Activated CD4-positive, alpha-beta T cell treated with anti-CD3 and anti-CD28 coated beads, Interleukin-2, Interleukin-6, amounts not matched to agents 100 ng/mL and 50 ng/mL, durations not matched to agents 16 hours and 8 hours (primary cell): ENCODE measurements around the gene DMAC2.
A peak's percentile ranks its signal among the peaks of the same experiment; 100 is the strongest.
"Not testable (repeated sequence)": the region's sequence is repeated elsewhere in the genome, so short reads cannot be mapped to it uniquely, and the experiment has no call there.

Experiments
- DNase-seq: peaks from one replicate; pipeline ENCODE4 v3.0.0-alpha.2; 2020

The DMAC2 gene

GRCh38 chr19:41442473-41443355, 3.0 kb upstream of the DMAC2 start, which contains the start of gene ERICH4:
TSS of gene ERICH4 (plus strand) at chr19:41443156. CDS start at chr19:41443170, 14 bp downstream.
- DNase-seq = no peak

GRCh38 chr19:41441321-41441945, 1.7 kb upstream of the DMAC2 start:
- no peak for DNase-seq

- DNase-seq = no peak
Measured at GRCh38 chr19:41437944-41438574, 1.7 kb downstream of the DMAC2 start.

- no peak for DNase-seq
Measured at GRCh38 chr19:41436674-41436951, 3.1 kb downstream of the DMAC2 start.

GRCh38 chr19:41435936-41436673, 3.6 kb downstream of the DMAC2 start:
- DNase-seq = no peak

GRCh38 chr19:41435376-41435775, 4.3 kb downstream of the DMAC2 start:
- DNase-seq = not testable (repeated sequence)

GRCh38 chr19:41434450-41434849, 5.3 kb downstream of the DMAC2 start:
- DNase-seq = no peak

- no peak for DNase-seq
Measured at GRCh38 chr19:41433171-41433570, 6.5 kb downstream of the DMAC2 start.

- peak; percentile 18 for DNase-seq
Measured at GRCh38 chr19:41431426-41432386, 8.0 kb downstream of the DMAC2 start.

GRCh38 chr19:41430922-41431321, 8.8 kb downstream of the DMAC2 start:
- DNase-seq = no peak

GRCh38 chr19:41428481-41428859, 11.2 kb downstream of the DMAC2 start:
- DNase-seq = no peak

GRCh38 chr19:41427647-41428480, 11.8 kb downstream of the DMAC2 start:
- DNase-seq = peak; percentile 62

- peak; percentile 55 for DNase-seq
Measured at GRCh38 chr19:41426952-41427646, 12.6 kb downstream of the DMAC2 start, which contains the start of gene B3GNT8. TSS of gene B3GNT8 (minus strand) at chr19:41427374. CDS start at chr19:41426778, 596 bp downstream.

GRCh38 chr19:41426116-41426841, 13.4 kb downstream of the DMAC2 start:
- no peak for DNase-seq

- DNase-seq = no peak
Measured at GRCh38 chr19:41425174-41426115, 14.3 kb downstream of the DMAC2 start.

GRCh38 chr19:41424335-41425173, 15.2 kb downstream of the DMAC2 start:
- no peak for DNase-seq

- no peak for DNase-seq
Measured at GRCh38 chr19:41422955-41423354, 16.8 kb downstream of the DMAC2 start.
